ENCODE measurements around the gene LMBRD2. TPM values are rescaled to one million over a fixed set of nuclear protein-coding genes. Genes with fewer than 3 reads are reported as not detected.

The LMBRD2 gene
- total and polyA plus RNA-seq, 9 of the 15 experiments (the other 6 are each of a cell fraction or from before 2014, with no cell fraction given): 2.1 to 24.2 (median 10.6) TPM

DNA sequence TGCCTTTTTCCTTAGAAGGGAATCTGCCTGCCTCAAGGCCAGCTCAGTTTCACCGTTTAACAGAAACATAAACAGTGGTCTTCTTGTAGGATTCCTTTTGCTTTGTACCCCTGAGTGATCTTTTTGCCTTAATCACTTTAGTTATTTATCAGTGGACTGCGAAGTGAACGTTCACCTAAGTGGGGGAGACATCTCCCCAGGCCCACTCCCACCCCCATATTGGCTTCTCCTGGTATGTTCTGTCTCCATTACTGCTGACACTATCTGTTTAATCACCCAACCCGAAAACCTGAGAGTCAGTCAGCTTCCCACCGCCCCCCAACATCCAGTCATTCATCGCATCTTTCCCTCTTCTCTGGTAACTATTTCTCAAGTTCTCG, 1.6 kb upstream of the LMBRD2 start (continued):
- TF ChIP-seq, protein P1, sequence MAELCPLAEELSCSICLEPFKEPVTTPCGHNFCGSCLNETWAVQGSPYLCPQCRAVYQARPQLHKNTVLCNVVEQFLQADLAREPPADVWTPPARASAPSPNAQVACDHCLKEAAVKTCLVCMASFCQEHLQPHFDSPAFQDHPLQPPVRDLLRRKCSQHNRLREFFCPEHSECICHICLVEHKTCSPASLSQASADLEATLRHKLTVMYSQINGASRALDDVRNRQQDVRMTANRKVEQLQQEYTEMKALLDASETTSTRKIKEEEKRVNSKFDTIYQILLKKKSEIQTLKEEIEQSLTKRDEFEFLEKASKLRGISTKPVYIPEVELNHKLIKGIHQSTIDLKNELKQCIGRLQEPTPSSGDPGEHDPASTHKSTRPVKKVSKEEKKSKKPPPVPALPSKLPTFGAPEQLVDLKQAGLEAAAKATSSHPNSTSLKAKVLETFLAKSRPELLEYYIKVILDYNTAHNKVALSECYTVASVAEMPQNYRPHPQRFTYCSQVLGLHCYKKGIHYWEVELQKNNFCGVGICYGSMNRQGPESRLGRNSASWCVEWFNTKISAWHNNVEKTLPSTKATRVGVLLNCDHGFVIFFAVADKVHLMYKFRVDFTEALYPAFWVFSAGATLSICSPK (IDR thresholded peaks at IDR 0.05; ENCODE audit: borderline replicate concordance): no peak
- TF ChIP-seq ZNF316 (IDR thresholded peaks at IDR 0.05) (peak; percentile 43; the same call in 1 of the 2 replicates), BRCA1 (IDR thresholded peaks at IDR 0.05) (no peak), BRCA1 (CRISPR knock-in tag; IDR thresholded peaks at IDR 0.05) (no peak), MTA2 (IDR thresholded peaks at IDR 0.05; ENCODE audit: low read depth) (no peak), HCFC1 (IDR thresholded peaks at IDR 0.05; ENCODE audit: low read depth, low read length) (no peak), NFIX (CRISPR knock-in tag; IDR thresholded peaks at IDR 0.05; ENCODE audit: low read depth) (no peak), XRCC5 (IDR thresholded peaks at IDR 0.05; ENCODE audit: low read depth, low read length) (no peak), HDAC2 (IDR thresholded peaks at IDR 0.05) (no peak), ZNF589 (CRISPR knock-in tag; IDR thresholded peaks at IDR 0.05; ENCODE audit: low read depth) (no peak), SUPT5H (IDR thresholded peaks at IDR 0.05) (no peak), ZEB2 (IDR thresholded peaks at IDR 0.05) (no peak), NR2C2 (CRISPR knock-in tag; IDR thresholded peaks at IDR 0.05) (no peak), NR2C2 (tag; IDR thresholded peaks at IDR 0.05) (no peak), RFX1 (IDR thresholded peaks at IDR 0.05) (no peak), ZNF253 (CRISPR knock-in tag; conservative IDR thresholded peaks at IDR 0.05) (no peak)
